Gastrocnemius medialis (tissue), 4 donors: Measurements from ENCODE around the gene KCNJ10.

Experiments used
- POLR2A ChIP-seq, 2 donors: fragments of 450-650 bp; IDR thresholded peaks; one replicate each; pipeline ENCODE4 v1.6.1; 2017; ENCODE audit warnings: antibody characterized with exemption in 2 of 2, mild to moderate bottlenecking in 2 of 2, moderate library complexity in 2 of 2
- TF ChIP-seq, protein P1 (sequence below), 5 experiments: fragments of 450-650 bp in 3 of 5; fragments of 200-600 bp in 2 of 5; sonication (generic) in 2 of 5; IDR thresholded peaks in 4 of 5; conservative IDR thresholded peaks in 1 of 5; 1 replicate in 4 of 5; 2 replicates in 1 of 5; pipeline ENCODE4 v1.5.1; 2016 to 2019; ENCODE audit warnings: antibody characterized with exemption in 5 of 5, mild to moderate bottlenecking in 3 of 5, moderate library complexity in 3 of 5

DNA sequence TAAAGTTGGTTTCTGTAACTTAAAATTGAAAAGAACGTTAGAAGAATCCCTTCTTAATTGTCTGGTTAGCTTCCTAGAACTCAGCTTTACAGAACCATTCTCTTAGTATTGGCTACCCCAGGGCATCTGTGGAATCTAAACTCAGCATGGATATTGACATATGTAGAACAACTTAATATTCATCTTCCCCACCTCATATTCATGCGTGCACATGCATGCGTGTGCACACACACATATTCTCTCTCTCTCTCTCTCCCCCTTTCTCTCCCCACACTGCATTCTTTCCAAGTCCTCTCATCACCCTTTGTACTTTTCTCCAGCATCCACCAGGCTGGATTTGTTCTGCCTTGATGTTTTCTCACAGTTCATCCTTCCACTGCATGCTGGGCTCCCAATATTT, 51.6 kb downstream of the KCNJ10 start:
- TF ChIP-seq, protein P1, sequence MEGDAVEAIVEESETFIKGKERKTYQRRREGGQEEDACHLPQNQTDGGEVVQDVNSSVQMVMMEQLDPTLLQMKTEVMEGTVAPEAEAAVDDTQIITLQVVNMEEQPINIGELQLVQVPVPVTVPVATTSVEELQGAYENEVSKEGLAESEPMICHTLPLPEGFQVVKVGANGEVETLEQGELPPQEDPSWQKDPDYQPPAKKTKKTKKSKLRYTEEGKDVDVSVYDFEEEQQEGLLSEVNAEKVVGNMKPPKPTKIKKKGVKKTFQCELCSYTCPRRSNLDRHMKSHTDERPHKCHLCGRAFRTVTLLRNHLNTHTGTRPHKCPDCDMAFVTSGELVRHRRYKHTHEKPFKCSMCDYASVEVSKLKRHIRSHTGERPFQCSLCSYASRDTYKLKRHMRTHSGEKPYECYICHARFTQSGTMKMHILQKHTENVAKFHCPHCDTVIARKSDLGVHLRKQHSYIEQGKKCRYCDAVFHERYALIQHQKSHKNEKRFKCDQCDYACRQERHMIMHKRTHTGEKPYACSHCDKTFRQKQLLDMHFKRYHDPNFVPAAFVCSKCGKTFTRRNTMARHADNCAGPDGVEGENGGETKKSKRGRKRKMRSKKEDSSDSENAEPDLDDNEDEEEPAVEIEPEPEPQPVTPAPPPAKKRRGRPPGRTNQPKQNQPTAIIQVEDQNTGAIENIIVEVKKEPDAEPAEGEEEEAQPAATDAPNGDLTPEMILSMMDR (IDR thresholded peaks at IDR 0.05 in 4 of 5, conservative IDR thresholded peaks at IDR 0.05 in 1 of 5): no peak
- no peak for TF ChIP-seq POLR2A (IDR thresholded peaks at IDR 0.05)
